Activated naive CD8-positive, alpha-beta T cell (primary cell): Measurements from ENCODE around the gene RPUSD1.

ENCODE experiments used
- H3K27ac Mint-ChIP-seq: one replicate; pipeline ENCODE4 v1.8.0; 2021; ENCODE audit warnings: mixed read lengths
- H3K27me3 Mint-ChIP-seq: one replicate; pipeline ENCODE4 v1.8.0; 2021; ENCODE audit warnings: mixed read lengths
- H3K36me3 Mint-ChIP-seq: one replicate; pipeline ENCODE4 v1.8.0; 2021; ENCODE audit warnings: mixed read lengths
- H3K4me1 Mint-ChIP-seq: one replicate; pipeline ENCODE4 v1.8.0; 2021; ENCODE audit warnings: low read depth, mixed read lengths
- H3K4me3 Mint-ChIP-seq: one replicate; pipeline ENCODE4 v1.8.0; 2021; ENCODE audit warnings: mild to moderate bottlenecking, mixed read lengths
- H3K9me3 Mint-ChIP-seq: one replicate; pipeline ENCODE4 v1.8.0; 2021; ENCODE audit warnings: low read depth, mixed read lengths

The RPUSD1 gene

GRCh38 chr16:796296-797119 is 8.3 kb upstream of the RPUSD1 start:
- no peaks in the 10 kb centered on the region for H3K9me3 Mint-ChIP-seq
- H3K36me3 Mint-ChIP-seq = no peaks in the 10 kb centered on the region
- no peak overlapping the region for H3K4me3 Mint-ChIP-seq
- no peaks in the 10 kb centered on the region for H3K4me1 Mint-ChIP-seq
- H3K27ac Mint-ChIP-seq = no peak overlapping the region
- no peaks in the 10 kb centered on the region for H3K27me3 Mint-ChIP-seq

GRCh38 chr16:795580-796229 is 7.5 kb upstream of the RPUSD1 start:
- H3K4me3 Mint-ChIP-seq = no peak overlapping the region
- no peaks in the 10 kb centered on the region for H3K27me3 Mint-ChIP-seq
- no peaks in the 10 kb centered on the region for H3K9me3 Mint-ChIP-seq
- no peaks in the 10 kb centered on the region for H3K36me3 Mint-ChIP-seq
- no peaks in the 10 kb centered on the region for H3K4me1 Mint-ChIP-seq
- no peak overlapping the region for H3K27ac Mint-ChIP-seq

DNA sequence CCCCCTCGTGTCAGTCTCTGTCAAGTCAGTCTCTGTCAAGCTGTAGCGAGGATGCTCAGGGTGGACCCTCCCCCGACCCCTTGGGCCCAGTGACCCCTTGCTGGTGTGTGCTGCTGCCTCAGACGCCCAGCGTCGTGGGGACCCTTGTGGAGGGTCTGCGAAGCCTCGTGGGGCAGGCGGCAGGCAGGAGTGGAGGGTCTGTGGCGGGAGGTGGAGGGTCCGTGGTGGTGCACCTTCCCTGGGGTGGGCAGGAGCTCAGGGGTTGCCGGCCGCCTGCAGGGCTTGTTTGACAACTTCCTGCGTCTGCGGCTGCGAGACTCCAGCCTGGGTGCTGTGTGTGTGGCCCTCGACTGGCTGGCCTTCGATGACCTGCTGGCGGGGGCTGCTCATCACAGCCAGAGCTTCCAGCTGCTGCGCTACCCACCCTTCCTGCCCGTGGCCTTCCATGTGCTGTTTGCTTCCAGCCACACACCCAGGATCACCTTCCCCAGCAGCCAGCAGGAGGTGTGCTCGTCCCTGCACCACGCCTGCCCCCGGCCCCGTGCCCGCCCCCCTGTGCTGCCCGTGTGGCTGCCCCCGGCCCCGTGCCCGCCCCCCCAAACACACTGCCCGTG is 6.8 kb upstream of the RPUSD1 start:
- Mint-ChIP-seq H3K27me3 (no peaks in the 10 kb centered on the region), H3K4me1 (no peaks in the 10 kb centered on the region), H3K36me3 (no peaks in the 10 kb centered on the region), H3K27ac (no peak overlapping the region), H3K4me3 (no peak overlapping the region), H3K9me3 (no peaks in the 10 kb centered on the region)

DNA sequence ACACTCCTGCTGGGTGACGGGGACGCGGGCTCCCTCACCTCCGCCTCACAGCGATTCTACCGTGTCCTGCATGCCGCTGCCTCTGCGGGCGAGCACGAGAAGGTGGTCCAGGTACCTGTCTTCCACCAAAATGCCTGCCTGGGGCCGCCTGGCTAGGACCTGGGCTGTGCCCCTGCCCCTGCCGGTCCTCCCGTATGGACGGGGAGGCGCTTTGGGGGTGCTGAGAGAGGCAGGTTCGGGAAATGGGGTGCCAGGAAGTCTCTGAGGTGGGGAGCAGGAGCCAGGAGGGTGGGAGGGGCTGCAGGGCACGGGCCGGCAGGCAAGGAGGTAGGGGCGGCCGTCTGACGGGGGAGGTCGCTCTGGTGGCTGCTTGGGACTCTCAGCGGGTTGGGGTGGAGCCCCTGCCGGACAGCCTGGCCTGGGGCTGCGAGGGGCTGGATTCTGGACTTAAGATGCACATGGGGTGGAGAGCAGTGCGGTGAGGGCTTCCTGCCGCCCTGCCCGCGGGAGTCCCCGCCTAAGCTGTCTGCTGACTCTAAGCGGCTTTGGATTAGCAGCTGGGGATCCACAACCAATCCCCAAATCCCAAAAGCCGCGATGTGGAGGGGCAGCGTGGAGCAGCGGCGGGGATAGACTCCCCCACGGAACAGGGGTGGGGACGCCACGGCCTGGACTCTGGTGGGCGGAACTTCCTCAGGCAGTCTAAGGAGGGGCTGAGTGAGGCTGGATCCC is 6.1 kb upstream of the RPUSD1 start:
- H3K27me3 Mint-ChIP-seq = no peaks in the 10 kb centered on the region
- H3K4me1 Mint-ChIP-seq = no peaks in the 10 kb centered on the region
- no peak overlapping the region for H3K4me3 Mint-ChIP-seq
- H3K9me3 Mint-ChIP-seq = no peaks in the 10 kb centered on the region
- H3K36me3 Mint-ChIP-seq = no peaks in the 10 kb centered on the region
- no peak overlapping the region for H3K27ac Mint-ChIP-seq

DNA sequence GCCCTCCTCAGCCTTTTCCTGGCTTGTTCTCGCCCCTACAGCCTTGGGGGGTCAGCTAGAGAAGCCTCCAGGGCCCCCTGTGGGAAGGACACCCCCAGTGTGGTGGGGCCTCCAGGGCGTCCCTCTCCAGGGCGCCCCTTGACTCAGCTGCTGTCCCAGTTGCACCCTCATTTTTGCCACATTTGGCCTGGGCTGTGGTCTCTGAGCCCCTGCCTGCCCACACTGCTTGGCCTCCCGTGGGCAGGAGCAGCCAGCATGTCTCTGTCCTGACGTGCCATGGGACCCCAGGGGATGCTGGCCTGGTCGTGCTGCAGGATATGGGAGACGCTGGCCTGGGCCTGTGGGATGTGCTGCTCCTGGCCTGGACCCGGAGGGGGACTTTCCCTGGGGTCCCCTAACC is 5.2 kb upstream of the RPUSD1 start:
- Mint-ChIP-seq H3K36me3 (no peaks in the 10 kb centered on the region), H3K27ac (no peak overlapping the region), H3K4me3 (no peak overlapping the region), H3K9me3 (no peaks in the 10 kb centered on the region), H3K4me1 (no peaks in the 10 kb centered on the region), H3K27me3 (no peaks in the 10 kb centered on the region)

DNA sequence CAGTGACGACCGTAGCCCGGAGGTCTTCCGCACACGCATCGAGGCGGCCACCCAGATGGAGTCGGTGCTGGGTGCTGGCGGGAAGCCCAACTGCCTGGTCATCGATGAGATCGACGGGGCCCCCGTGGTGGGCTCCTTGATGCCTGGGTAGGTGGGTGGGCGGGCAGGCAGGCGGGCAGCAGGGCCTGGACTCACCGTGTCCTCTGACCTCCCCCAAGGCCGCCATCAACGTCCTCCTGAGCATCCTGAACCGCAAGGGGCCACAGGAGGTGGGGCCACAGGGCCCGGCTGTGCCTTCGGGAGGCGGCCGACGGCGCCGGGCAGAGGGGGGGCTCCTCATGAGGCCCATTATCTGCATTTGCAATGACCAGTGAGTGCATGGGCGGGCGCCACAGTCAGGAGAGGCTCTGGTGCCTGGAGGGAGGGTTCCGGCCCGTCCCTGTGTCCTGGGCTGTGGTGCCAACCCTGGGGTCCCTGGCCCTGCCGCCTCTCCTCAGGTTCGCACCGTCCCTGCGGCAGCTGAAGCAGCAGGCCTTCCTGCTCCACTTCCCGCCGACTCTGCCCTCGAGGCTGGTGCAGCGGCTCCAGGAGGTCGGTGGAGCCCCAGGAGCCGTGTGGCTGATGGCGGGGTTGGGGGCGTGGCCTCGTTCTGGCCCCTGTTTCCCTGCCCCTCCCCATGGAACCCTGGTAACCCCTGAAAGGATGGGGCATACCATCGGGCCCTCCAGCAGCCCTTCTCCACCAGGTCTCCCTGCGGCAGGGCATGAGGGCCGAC is 4.2 kb upstream of the RPUSD1 start:
- Mint-ChIP-seq H3K27ac (no peak overlapping the region), H3K36me3 (no peaks in the 10 kb centered on the region), H3K4me1 (no peaks in the 10 kb centered on the region), H3K27me3 (no peaks in the 10 kb centered on the region), H3K4me3 (no peak overlapping the region), H3K9me3 (no peaks in the 10 kb centered on the region)

DNA sequence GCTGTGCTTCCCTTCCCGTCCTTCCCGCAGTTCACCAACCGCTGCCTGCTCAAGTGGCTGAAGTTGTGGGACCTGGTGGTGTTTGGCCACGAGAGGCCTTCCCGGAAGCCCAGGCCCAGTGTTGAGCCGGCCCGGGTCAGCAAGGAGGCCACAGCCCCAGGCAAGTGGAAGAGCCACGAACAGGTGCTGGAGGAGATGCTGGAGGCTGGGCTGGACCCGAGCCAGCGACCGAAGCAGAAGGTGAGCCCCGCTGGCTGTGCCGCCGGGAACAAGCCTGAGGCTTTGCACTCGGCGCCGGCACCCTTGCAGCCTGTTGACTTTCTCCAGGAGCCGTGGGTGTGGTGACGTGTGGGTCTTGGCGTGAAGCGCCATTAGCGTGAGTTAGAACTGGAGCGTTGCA is 3.0 kb upstream of the RPUSD1 start:
- Mint-ChIP-seq H3K9me3 (no peaks in the 10 kb centered on the region), H3K4me3 (no peak overlapping the region), H3K27ac (no peak overlapping the region), H3K4me1 (peaks cover 2% of the 10 kb centered on the region), H3K36me3 (no peaks in the 10 kb centered on the region), H3K27me3 (no peaks in the 10 kb centered on the region)

- no peaks in the 10 kb centered on the region for H3K27me3 Mint-ChIP-seq
- H3K4me1 Mint-ChIP-seq = peaks cover 3% of the 10 kb centered on the region
- H3K36me3 Mint-ChIP-seq = no peaks in the 10 kb centered on the region
- H3K4me3 Mint-ChIP-seq = peak overlapping the region; percentile 63
- H3K27ac Mint-ChIP-seq = peak overlapping the region; percentile 22
- H3K9me3 Mint-ChIP-seq = no peaks in the 10 kb centered on the region
Observed at GRCh38 chr16:790086-790485, 1.9 kb upstream of the RPUSD1 start.

GRCh38 chr16:789191-789850 is 1.1 kb upstream of the RPUSD1 start:
- H3K27ac Mint-ChIP-seq = no peak overlapping the region
- H3K4me3 Mint-ChIP-seq = peak overlapping the region; percentile 63
- H3K9me3 Mint-ChIP-seq = no peaks in the 10 kb centered on the region
- H3K4me1 Mint-ChIP-seq = peaks cover 4% of the 10 kb centered on the region
- no peaks in the 10 kb centered on the region for H3K36me3 Mint-ChIP-seq
- no peaks in the 10 kb centered on the region for H3K27me3 Mint-ChIP-seq

DNA sequence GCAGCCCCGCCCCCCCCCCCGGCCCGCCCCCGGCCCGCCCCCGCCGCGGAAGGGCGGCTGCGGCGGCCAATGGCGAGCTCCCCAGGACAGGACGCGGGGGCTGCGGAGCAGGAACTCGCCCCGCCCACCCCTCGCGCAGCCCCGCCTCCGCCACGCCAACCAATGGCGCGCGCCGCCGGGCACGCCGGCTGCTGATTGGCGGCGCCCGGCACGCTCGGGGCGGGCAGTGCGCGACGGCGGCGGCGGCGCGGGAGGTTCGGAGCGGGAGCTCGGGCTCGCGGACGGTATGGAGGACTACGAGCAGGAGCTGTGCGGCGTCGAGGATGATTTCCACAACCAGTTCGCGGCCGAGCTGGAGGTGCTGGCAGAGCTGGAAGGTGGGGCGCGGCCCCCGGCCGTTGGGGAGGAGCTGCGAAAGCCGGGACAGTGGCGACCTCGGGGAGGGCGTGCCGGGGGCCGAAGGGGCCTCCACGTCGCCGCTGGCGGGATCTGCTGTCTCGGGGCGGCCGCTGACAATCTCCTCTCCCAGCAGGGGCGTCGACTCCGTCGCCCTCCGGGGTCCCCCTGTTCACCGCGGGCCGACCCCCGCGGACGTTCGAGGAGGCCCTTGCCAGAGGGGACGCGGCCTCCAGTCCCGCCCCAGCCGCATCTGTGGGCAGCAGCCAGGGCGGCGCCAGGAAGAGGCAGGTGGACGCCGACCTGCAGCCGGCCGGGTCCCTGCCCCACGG is 382 bp upstream of the RPUSD1 start, which contains the start of gene CHTF18:
CHTF18 (plus strand) TSS at position 222 of the 728 bp plus-strand sequence; CDS start at position 287, 65 bp downstream.
- Mint-ChIP-seq H3K36me3 (no peaks in the 10 kb centered on the region), H3K27ac (peak within 1 kb of the TSS; percentile 68), H3K27me3 (no peaks in the 10 kb centered on the region), H3K9me3 (no peaks in the 10 kb centered on the region), H3K4me1 (peaks cover 4% of the 10 kb centered on the region), H3K4me3 (peak within 1 kb of the TSS; percentile 88)

DNA sequence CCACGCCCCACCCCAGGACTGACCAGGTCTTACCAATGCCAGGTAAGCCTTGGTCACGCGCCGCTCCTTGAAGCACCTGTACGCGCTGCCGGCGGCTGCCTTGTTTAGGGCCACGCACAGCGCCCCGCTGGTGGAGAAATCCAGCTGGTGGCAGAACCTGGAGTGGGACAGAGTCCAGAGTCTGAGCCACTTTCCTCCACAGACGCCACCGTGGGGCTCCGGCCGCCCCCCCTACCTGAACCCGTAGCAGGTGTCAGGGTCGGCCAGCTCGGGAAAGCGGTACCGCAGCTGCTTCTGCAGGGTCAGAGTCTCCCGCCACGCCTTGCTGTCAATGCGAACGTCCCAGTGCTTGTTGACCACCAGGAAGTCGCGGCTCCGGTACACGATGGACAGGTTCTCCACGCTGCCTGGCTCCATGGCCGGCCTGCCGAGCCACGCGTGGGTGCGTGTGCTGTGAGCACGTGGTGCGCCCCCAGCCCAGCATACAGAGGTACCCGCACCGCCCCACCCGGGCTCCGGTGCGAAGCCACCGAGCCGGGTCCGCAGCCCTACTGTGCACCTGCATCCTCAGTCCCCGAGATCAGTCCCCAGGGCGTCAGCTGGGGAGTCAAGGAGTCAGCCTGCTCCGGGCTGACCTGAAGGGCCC is 737 bp downstream of the RPUSD1 start:
- Mint-ChIP-seq H3K9me3 (no peaks in the 10 kb centered on the region), H3K4me1 (peaks cover 4% of the 10 kb centered on the region), H3K27ac (peak overlapping the region; percentile 68), H3K36me3 (no peaks in the 10 kb centered on the region), H3K4me3 (peak overlapping the region; percentile 88), H3K27me3 (no peaks in the 10 kb centered on the region)

- Mint-ChIP-seq H3K27ac (no peak overlapping the region), H3K4me3 (peak overlapping the region; percentile 88), H3K36me3 (no peaks in the 10 kb centered on the region), H3K27me3 (no peaks in the 10 kb centered on the region), H3K9me3 (no peaks in the 10 kb centered on the region), H3K4me1 (peaks cover 4% of the 10 kb centered on the region)
Observed at GRCh38 chr16:785563-786535, 2.3 kb downstream of the RPUSD1 start.
